GM23338 (cell line): ENCODE data around the gene SH2D6. TPM values are rescaled to one million over a fixed set of nuclear protein-coding genes. Genes with fewer than 3 reads are reported as not detected.

Experiments
- ATAC-seq: fragments of 200-7000 bp; cut with Tn5 transposase; 3 replicates; pipeline ENCODE4 v1.9.1; 2020
- DNase-seq: peaks from one replicate; pipeline ENCODE4 v3.0.0-alpha.2; 2015; ENCODE audit warnings: low spot score
- H2AFZ ChIP-seq: fragments of 200-600 bp; sonication (generic); 2 replicates; pipeline ENCODE4 v1.8.0; 2016; ENCODE audit warnings: antibody characterized with exemption, mild to moderate bottlenecking, moderate library complexity
- H3F3A ChIP-seq: fragments of 200-600 bp; sonication (generic); replicated peaks from 2 replicates; pipeline ENCODE4 v1.8.0; 2017; ENCODE audit warnings: antibody characterized with exemption, mixed run types, low read depth
- H3K27ac ChIP-seq: fragments of 200-600 bp; sonication (generic); 2 replicates; pipeline ENCODE4 v1.6.1; 2016; ENCODE audit warnings: low read depth
- H3K27me3 ChIP-seq: fragments of 200-600 bp; sonication (generic); 2 replicates; pipeline ENCODE4 v1.8.0; 2016; ENCODE audit warnings: mild to moderate bottlenecking, mixed run types, moderate library complexity; ENCODE audit not compliant: insufficient read depth
- H3K36me3 ChIP-seq: fragments of 200-600 bp; sonication (generic); 2 replicates; pipeline ENCODE4 v1.8.0; 2016; ENCODE audit warnings: mild to moderate bottlenecking; ENCODE audit not compliant: insufficient read depth
- H3K4me1 ChIP-seq: fragments of 200-600 bp; sonication (generic); 2 replicates; pipeline ENCODE4 v1.8.0; 2016; ENCODE audit warnings: mild to moderate bottlenecking, moderate library complexity; ENCODE audit not compliant: insufficient read depth
- H3K4me2 ChIP-seq: fragments of 200-600 bp; sonication (generic); 2 replicates; pipeline ENCODE4 v1.7.1; 2017; ENCODE audit warnings: mixed run types
- H3K4me3 ChIP-seq: fragments of 200-600 bp; sonication (generic); 2 replicates; pipeline ENCODE4 v1.6.1; 2016; ENCODE audit warnings: mixed run types
- H3K79me2 ChIP-seq: fragments of 200-600 bp; sonication (generic); replicated peaks from 2 replicates; pipeline ENCODE4 v1.8.0; 2017; ENCODE audit warnings: mild to moderate bottlenecking; ENCODE audit not compliant: insufficient read depth
- H3K9me2 ChIP-seq: fragments of 200-600 bp; sonication (generic); 2 replicates; pipeline ENCODE4 v1.8.0; 2017; ENCODE audit not compliant: insufficient read depth
- H4K20me1 ChIP-seq: fragments of 200-600 bp; sonication (generic); replicated peaks from 2 replicates; pipeline ENCODE4 v1.8.0; 2017; ENCODE audit warnings: mild to moderate bottlenecking; ENCODE audit not compliant: insufficient read depth
- H3K27ac Mint-ChIP-seq: 2 replicates; pipeline ENCODE4 v1.8.0; 2020; ENCODE audit warnings: inconsistent platforms, mild to moderate bottlenecking, moderate library complexity, mixed read lengths
- H3K27me3 Mint-ChIP-seq: 3 replicates; pipeline ENCODE4 v1.8.0; 2022; ENCODE audit warnings: low read depth, mild to moderate bottlenecking, moderate library complexity, mixed read lengths, inconsistent platforms; ENCODE audit not compliant: insufficient read depth, poor library complexity
- H3K36me3 Mint-ChIP-seq: 3 replicates; pipeline ENCODE4 v1.8.0; 2021; ENCODE audit warnings: low read depth, mild to moderate bottlenecking, inconsistent platforms, moderate library complexity, mixed read lengths
- H3K4me1 Mint-ChIP-seq: 3 replicates; pipeline ENCODE4 v1.8.0; 2020; ENCODE audit warnings: mild to moderate bottlenecking, inconsistent platforms, mixed read lengths
- H3K4me3 Mint-ChIP-seq: 3 replicates; pipeline ENCODE4 v1.8.0; 2021; ENCODE audit warnings: moderate library complexity, mild to moderate bottlenecking, inconsistent platforms, mixed read lengths
- H3K9me3 Mint-ChIP-seq: 3 replicates; pipeline ENCODE4 v1.8.0; 2020; ENCODE audit warnings: moderate library complexity, mild to moderate bottlenecking, inconsistent platforms, mixed read lengths
- CTCF ChIP-seq, 2 experiments: fragments of 200-600 bp in 1 of 2; sonication (generic) in 1 of 2; conservative IDR thresholded peaks; 2 replicates each; pipeline versions ENCODE4 v1.5.1 to v1.6.1; 2016 to 2017; ENCODE audit warnings: antibody characterized with exemption in 2 of 2, low read depth in 2 of 2, mild to moderate bottlenecking in 2 of 2, moderate library complexity in 1 of 2
- EZH2phosphoT487 ChIP-seq: fragments of 200-600 bp; sonication (generic); IDR thresholded peaks from one replicate; pipeline ENCODE4 v1.8.1; 2018; ENCODE audit warnings: antibody characterized with exemption; ENCODE audit not compliant: unreplicated experiment
- JUNB ChIP-seq: IDR thresholded peaks from one replicate; pipeline ENCODE4 v1.6.1; 2016; ENCODE audit warnings: antibody characterized with exemption; ENCODE audit not compliant: unreplicated experiment
- NANOG ChIP-seq: IDR thresholded peaks from 2 replicates; pipeline ENCODE4 v1.6.1; 2016; ENCODE audit warnings: antibody characterized with exemption, borderline replicate concordance
- POLR2AphosphoS5 ChIP-seq: IDR thresholded peaks from 2 replicates; pipeline ENCODE4 v1.6.1; 2016; ENCODE audit warnings: antibody characterized with exemption, low read depth
- REST ChIP-seq: IDR thresholded peaks from one replicate; pipeline ENCODE4 v1.6.1; 2018; ENCODE audit warnings: antibody characterized with exemption; ENCODE audit not compliant: unreplicated experiment
- ZNF114 ChIP-seq: fragments of 250-450 bp; sonication (Bioruptor Pico); IDR thresholded peaks from 2 replicates; pipeline ENCODE4 v1.5.0; 2020; ENCODE audit warnings: mild to moderate bottlenecking, moderate library complexity
- ZNF331 ChIP-seq: fragments of 250-450 bp; sonication (Bioruptor Pico); IDR thresholded peaks from 2 replicates; pipeline ENCODE4 v1.5.0; 2020; ENCODE audit warnings: low read depth, mild to moderate bottlenecking, moderate library complexity
- polyA plus RNA-seq: library from polyadenylated mRNA; unstranded; fragments of >200 nt; fragmentation: Nextera tagmentation; extraction: Ambion mirVana; gene quantifications from 2 replicates; pipeline ENCODE4 v1.2.1, GENCODE V29; 2016
- total RNA-seq: library from RNA; depleted of rRNA; stranded (reverse); fragments of >200 nt; shearing (Covaris generic); gene quantifications from 2 replicates; pipeline ENCODE4 v1.2.3, GENCODE V29; 2014
- TF ChIP-seq, protein P1 (sequence below): IDR thresholded peaks from 2 replicates; pipeline ENCODE4 v1.6.1; 2016; ENCODE audit warnings: antibody characterized with exemption

Gene SH2D6
- total and polyA plus RNA-seq, 2 experiments from 2014 or later = 0.37 TPM; not detected in 1

DNA sequence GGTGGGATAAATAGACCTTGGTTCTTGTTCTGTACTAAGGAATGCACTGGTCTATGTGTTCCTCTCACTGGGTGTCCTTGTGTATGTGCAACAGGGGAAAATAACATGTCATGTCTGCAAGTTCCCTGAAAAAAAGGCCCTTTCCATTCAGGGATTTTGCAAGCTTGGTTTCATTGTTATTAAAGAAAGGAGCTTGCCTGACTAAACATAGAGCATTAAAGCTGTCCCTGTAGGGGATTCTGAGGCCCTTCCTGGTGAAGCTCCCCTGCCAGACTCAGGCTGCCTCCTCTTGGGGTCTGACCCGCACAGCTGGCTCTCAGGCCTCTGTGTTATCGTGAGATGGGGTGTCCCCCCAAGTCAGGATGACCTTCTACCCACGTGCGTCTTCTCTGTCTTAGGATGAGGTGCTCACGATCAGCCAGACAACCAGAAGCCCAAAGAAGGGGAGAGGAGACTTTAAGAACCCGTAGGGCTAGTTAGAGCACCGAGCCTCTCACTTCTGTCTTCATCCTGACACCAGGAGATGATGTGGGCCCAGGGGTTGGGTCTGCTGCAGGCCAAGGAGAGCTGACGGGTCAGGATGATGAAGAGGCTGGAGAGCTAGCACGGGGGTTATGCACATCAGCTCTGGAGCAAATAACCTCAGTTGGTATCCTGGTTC, 29.5 kb upstream of the SH2D6 start:
- no peaks in the 10 kb centered on the region for H3K9me3 Mint-ChIP-seq
- H3K4me1 Mint-ChIP-seq = peaks cover 29% of the 10 kb centered on the region
- TF ChIP-seq POLR2AphosphoS5 = no peak
- TF ChIP-seq CTCF (conservative IDR thresholded peaks at IDR 0.05; ENCODE audit: low read depth in 2 of 2) = no peak
- no peak for TF ChIP-seq ZNF331 (CRISPR knock-in tag)
- Histone ChIP-seq H3K9me2 (no peaks in the 10 kb centered on the region), H3K4me2 (no peak overlapping the region), H3K4me3 (no peak overlapping the region), H3F3A (0 out of 2 replicates have a peak, but pooled peaks cover 7% of the 10 kb centered on the region), H3K27me3 (no peaks in the 10 kb centered on the region), H3K36me3 (no peaks in the 10 kb centered on the region), H4K20me1 (no peaks in the 10 kb centered on the region), H3K79me2 (no peaks in the 10 kb centered on the region), H2AFZ (no peak overlapping the region), H3K4me1 (peaks cover 11% of the 10 kb centered on the region), H3K27ac (no peak overlapping the region)
- no peak overlapping the region for H3K27ac Mint-ChIP-seq
- DNase-seq (no peak), ATAC-seq (no peak)
- peaks cover 7% of the 10 kb centered on the region for H3K27me3 Mint-ChIP-seq
- no peak overlapping the region for H3K4me3 Mint-ChIP-seq
- peaks cover 5% of the 10 kb centered on the region; the same call in 2 of the 3 replicates for H3K36me3 Mint-ChIP-seq

DNA sequence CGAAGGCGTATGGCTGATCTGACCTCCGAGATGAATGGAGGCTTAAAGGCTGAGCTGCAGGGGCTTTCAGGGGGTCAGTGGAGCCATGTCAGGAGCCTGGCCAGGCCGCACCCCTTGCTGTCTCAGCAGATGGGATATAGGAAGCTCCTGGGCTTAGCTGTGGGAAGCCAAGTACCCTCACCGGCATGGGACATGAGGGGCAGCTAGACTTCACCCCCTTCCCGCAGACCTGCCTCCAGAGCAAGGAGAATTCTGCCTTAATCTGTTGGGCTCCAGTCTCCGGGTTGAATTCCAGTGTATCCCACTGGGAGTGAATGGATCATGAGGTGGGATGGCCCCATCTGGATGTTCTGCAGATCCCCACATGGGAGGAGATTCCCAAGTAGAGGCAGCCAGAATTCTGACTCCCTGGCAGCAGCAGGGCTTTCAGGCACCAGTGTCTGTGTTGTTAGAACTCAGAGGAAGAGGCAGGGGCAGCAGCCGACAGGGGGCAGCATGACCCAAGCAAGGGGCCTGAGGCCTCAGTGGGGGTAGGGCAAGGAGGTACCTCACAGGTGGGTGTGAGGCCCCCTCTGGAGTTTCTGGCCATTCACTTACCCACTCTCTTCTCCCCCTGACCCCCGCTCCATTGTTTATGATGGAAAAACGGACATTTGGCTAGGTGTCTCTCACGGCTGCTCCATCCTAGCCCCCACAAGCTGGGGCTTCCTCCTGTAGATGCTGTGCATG, 27.4 kb upstream of the SH2D6 start:
- DNase-seq = peak; percentile 85
- Mint-ChIP-seq H3K27me3 (peaks cover under 1% of the 10 kb centered on the region), H3K4me3 (no peak overlapping the region; the same call in 2 of the 3 replicates)
- TF ChIP-seq POLR2AphosphoS5 (peak; percentile 37; the same call in 1 of the 2 replicates), REST (no peak), NANOG (no peak), ZNF331 (CRISPR knock-in tag) (no peak), CTCF (conservative IDR thresholded peaks at IDR 0.05; ENCODE audit: low read depth in 2 of 2) (peak; percentile 85 to 96), ZNF114 (CRISPR knock-in tag) (no peak), JUNB (no peak), EZH2phosphoT487 (no peak)
- TF ChIP-seq, protein P1, sequence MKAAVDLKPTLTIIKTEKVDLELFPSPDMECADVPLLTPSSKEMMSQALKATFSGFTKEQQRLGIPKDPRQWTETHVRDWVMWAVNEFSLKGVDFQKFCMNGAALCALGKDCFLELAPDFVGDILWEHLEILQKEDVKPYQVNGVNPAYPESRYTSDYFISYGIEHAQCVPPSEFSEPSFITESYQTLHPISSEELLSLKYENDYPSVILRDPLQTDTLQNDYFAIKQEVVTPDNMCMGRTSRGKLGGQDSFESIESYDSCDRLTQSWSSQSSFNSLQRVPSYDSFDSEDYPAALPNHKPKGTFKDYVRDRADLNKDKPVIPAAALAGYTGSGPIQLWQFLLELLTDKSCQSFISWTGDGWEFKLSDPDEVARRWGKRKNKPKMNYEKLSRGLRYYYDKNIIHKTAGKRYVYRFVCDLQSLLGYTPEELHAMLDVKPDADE = no peak

More for the DNA sequence above, 27.4 kb upstream of the SH2D6 start:
- H4K20me1 ChIP-seq = no peaks in the 10 kb centered on the region
- no peak overlapping the region for H2AFZ ChIP-seq
- Mint-ChIP-seq H3K36me3 (peaks cover 3% of the 10 kb centered on the region), H3K9me3 (no peaks in the 10 kb centered on the region), H3K4me1 (peaks cover 27% of the 10 kb centered on the region), H3K27ac (no peak overlapping the region)
- no peaks in the 10 kb centered on the region for H3K36me3 ChIP-seq
- H3F3A ChIP-seq = 0 out of 2 replicates have a peak, but pooled peaks cover 7% of the 10 kb centered on the region
- H3K27me3 ChIP-seq = no peaks in the 10 kb centered on the region
- H3K27ac ChIP-seq = no peak overlapping the region
- no peak overlapping the region for H3K4me3 ChIP-seq
- H3K9me2 ChIP-seq = no peaks in the 10 kb centered on the region
- ATAC-seq = peak; percentile 94
- H3K4me2 ChIP-seq = no peak overlapping the region; the same call in 1 of the 2 replicates
- H3K4me1 ChIP-seq = peaks cover 3% of the 10 kb centered on the region; the same call in 1 of the 2 replicates
- H3K79me2 ChIP-seq = no peaks in the 10 kb centered on the region
